Activated CD4-positive, CD25-positive, alpha-beta regulatory T cell treated with anti-CD3 and anti-CD28 coated beads, Interleukin-2, amount 50 U/mL, for 72 hours (primary cell): Measurements from ENCODE around the gene SDC1.

Experiments
- DNase-seq: peaks from one replicate; pipeline ENCODE4 v3.0.0; 2021

Gene SDC1

GRCh38 chr2:20182241-20182931, 42.5 kb downstream of the SDC1 start:
- no peak for DNase-seq

DNA sequence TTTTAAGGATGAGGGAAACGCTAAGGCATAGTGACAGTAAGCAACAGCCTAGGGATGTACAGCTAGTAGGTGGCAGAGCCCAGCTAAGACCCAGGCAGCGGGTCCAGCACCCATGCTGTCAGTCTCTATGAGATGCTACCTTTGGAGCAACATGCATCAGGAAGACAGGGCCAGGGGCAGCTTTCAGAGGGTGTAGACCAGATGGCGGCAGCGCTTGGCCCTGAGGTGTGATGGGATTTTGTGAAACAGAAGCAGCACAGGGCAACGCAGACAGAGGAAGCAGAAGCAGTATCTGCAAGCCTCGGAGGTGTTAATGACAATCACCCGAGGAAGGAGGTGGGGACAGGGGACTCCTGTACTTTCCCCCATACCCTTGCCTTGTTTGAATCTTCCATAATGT, 43.2 kb downstream of the SDC1 start:
- DNase-seq = no peak

GRCh38 chr2:20180676-20181648, 44.0 kb downstream of the SDC1 start:
- no peak for DNase-seq

DNA sequence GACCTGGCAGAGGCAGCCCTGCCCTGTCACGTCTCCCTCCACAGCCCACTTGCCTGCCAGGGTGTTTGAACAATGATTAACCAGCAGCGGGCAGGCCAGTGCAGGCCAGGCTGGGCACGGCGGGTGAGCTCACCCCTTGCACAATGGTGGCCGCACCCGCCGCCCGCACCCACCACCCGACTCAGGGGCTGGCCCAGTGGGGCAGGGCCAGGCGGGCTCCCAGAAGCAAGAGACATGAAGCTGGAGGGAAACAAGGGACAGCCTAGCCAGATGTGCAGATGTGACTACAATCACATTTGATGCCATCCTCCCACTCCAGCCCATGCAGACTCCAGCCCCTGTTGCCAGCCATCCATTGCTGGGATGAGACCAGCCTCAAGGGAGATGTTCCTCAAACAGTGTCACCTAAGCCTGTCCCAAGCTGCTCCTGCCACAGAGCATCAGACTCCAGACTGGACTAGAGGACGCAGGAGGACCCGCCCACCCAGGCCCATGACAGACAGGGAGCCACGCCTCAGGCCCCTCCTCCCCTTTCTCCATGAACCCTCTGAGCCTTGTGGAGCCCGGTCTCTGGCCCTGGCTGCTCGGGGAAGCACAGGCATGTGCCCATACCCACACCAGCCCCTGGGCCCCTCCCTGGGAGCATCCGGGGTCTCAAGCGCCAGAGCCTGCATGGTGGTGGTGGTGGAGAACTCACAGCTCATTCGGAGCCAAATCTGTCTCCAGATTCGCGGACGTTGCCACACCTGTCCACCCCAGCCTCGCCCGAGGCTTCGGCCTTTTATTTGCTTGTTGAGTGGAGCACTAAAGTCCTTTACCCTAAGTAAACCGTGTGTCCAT, 45.0 kb downstream of the SDC1 start:
- no peak for DNase-seq

GRCh38 chr2:20179466-20179754, 45.5 kb downstream of the SDC1 start:
- no peak for DNase-seq

- DNase-seq = no peak
Observed at GRCh38 chr2:20178666-20179465, 46.1 kb downstream of the SDC1 start.

- DNase-seq = no peak
Observed at GRCh38 chr2:20178249-20178607, 46.7 kb downstream of the SDC1 start.

GRCh38 chr2:20177556-20178248, 47.2 kb downstream of the SDC1 start:
- no peak for DNase-seq

DNA sequence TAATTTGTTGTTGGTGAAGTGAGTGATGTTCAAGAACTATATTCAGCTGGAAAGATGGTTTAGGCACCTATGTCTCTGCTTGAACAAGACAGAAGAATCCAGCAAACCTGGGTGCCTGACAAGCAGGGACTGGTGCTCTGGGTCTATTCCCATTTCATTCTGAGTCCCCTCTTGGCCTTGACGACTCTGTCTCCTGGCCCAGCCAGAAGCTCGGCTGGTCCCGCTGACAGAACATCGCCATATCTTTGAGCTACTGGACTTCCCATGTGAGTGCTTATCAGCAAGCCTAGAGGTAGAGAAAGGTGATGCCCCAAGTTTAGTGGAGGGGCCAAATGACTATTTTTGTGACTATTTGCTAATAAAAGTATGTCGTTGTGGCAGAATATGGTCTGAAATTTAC, 48.2 kb downstream of the SDC1 start:
- DNase-seq = no peak

DNA sequence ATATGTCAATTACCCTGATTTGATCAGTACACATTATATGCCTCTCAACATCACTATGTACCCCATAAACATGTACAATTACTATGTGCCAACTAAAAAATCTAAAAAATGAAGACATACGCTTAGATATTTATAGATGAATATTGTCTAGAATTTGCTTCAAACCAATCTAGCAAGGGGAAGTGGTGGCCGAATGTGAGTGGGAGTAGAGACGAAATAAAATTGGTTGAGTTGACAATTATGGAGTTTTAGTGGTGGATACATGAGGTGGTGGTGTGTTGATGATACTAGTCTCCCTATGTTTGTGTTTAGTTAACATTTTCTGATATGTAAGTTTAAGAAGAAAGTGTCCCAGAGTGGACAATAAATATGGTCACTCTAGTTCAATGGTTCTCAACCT, 49.0 kb downstream of the SDC1 start:
- DNase-seq = no peak

GRCh38 chr2:20175267-20175666, 49.7 kb downstream of the SDC1 start:
- no peak for DNase-seq

- no peak for DNase-seq
Observed at GRCh38 chr2:20174410-20174809, 50.5 kb downstream of the SDC1 start.

- no peak for DNase-seq
Observed at GRCh38 chr2:20173496-20174402, 51.2 kb downstream of the SDC1 start.

GRCh38 chr2:20173064-20173463, 51.9 kb downstream of the SDC1 start:
- DNase-seq = no peak

DNA sequence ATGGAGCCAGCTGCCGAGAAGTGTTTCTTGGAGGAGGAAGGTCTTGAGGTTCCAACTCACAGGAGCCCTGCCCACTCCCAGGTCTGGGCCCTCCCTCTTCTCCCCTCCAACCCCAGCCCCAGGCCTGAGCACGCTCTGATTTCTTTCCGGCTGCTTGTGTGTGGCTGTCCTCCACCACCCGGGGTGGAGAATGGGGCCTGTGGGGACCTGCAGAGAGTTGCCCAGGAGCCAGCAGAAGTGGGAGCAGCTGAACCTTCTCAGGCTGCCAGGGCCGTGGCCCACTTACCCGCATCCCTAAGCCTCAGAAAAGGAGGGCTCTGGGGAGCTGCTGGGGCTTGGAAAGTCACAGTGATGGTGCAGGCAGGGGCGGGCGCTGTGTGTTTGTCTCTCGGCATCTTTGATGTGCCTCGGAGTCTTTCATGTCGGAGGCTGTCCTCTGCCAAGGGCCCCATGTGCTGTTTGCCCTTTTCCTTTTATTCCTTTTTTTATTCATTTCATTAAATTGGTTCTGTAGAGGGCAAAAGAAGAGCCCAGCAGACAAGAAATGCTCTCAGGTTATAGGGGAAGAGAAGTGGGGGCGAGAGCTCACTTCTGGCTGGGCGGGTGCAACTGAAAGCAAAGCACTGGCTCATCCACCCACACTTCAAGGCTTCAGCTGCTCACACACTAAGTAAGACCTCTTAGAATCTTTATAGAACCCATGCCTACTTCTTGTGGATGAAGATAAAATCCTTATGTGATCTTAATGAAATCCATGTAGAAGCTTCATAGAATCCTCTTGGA, 52.5 kb downstream of the SDC1 start:
- DNase-seq = no peak

DNA sequence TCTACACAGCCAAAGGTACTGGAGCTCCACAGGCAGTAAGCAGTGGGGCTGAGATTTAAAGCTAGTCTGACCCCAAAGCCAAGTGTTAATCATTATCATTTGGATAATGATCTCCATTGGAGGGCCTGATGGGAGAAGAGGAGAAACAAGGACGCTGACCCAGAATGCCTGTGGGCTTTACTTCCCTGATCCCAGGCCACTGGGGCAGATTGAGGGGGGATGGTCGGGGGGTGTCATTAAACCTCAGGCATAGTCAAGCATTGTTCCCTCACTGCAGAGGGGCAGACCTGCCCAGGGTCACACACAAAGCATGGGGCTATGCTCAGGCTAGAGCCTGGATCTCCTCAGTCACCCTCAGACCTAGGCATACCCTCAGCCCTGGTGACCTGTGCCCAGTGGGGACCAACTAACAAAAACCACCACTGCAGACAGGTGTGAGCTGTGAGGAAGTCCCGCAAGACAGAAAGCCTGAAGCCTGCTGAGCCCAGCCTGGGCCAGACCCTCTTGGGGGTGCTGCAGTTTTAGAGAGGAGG, 53.4 kb downstream of the SDC1 start:
- DNase-seq = no peak

DNA sequence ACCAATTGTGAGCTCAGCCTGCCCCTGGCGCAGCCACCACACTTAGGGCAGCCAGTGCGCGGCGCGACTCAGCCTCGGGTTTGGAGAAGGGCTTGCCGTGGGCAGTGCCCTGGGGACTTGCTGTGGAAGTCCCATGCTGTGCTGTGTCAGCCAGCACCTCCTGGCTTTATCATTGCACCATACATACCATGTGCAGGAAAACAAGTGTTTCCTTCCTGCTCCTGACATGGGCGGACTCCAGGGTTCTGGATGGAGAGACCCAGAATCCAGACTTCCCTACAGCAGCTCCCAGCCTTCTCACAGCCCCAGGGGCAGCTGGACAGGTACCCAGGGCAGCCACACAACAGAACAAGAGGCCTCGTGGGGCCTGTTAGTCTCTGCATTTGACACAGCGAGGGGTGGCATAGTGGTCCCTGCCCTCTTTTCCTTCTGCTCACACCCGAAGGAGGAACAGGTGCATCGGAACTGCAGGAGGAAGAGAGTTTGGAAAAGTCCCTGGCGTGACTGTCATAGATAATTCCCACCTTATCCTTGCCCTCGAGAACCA, 54.2 kb downstream of the SDC1 start:
- DNase-seq = no peak

- DNase-seq = no peak
Observed at GRCh38 chr2:20169796-20170703, 54.9 kb downstream of the SDC1 start.
